LHCN-M2 (cell line): ENCODE measurements around the gene PAOX. TPM values are rescaled to one million over a fixed set of nuclear protein-coding genes. Genes with fewer than 3 reads are reported as not detected.
"Not testable (repeated sequence)": the region's sequence is repeated elsewhere in the genome, so short reads cannot be mapped to it uniquely, and the experiment has no call there.

Source experiments
- DNase-seq: peaks from one replicate; pipeline ENCODE4 v3.0.0-alpha.2; 2012; ENCODE audit warnings: low read depth
- total RNA-seq: library from RNA; depleted of rRNA; stranded (reverse); fragments of >200 nt; gene quantifications from 2 replicates; pipeline ENCODE4 v1.2.3, GENCODE V29; 2014

PAOX gene
- total RNA-seq, 1 experiment from 2014 or later, result 3.3 TPM

GRCh38 chr10:133385214-133385613 lies 6.2 kb downstream of the PAOX start:
- no peak for DNase-seq

- not testable (repeated sequence) for DNase-seq
Observed at GRCh38 chr10:133386951-133387350, 7.9 kb downstream of the PAOX start.

GRCh38 chr10:133388236-133388972 lies 9.3 kb downstream of the PAOX start:
- DNase-seq, result no peak

- DNase-seq, result no peak
Observed at GRCh38 chr10:133388973-133389818, 10.1 kb downstream of the PAOX start.

GRCh38 chr10:133390597-133391248 lies 11.7 kb downstream of the PAOX start:
- no peak for DNase-seq

- no peak for DNase-seq
Observed at GRCh38 chr10:133391249-133391635, 12.2 kb downstream of the PAOX start.

GRCh38 chr10:133391761-133392518 lies 12.9 kb downstream of the PAOX start:
- DNase-seq, result no peak

GRCh38 chr10:133393401-133394063 lies 14.5 kb downstream of the PAOX start:
- no peak for DNase-seq

- peak; percentile 89 for DNase-seq
Observed at GRCh38 chr10:133394064-133394663, 15.1 kb downstream of the PAOX start, which contains the start of gene MTG1. Gene MTG1 (plus strand): TSS chr10:133394157. CDS start chr10:133394221, 64 bp downstream.

- DNase-seq, result no peak
Observed at GRCh38 chr10:133394801-133395221, 15.7 kb downstream of the PAOX start.

- DNase-seq, result no peak
Observed at GRCh38 chr10:133396035-133396624, 17.1 kb downstream of the PAOX start.

- peak; percentile 37 for DNase-seq
Observed at GRCh38 chr10:133397938-133398337, 18.9 kb downstream of the PAOX start.

- no peak for DNase-seq
Observed at GRCh38 chr10:133399123-133399601, 20.1 kb downstream of the PAOX start.

- no peak for DNase-seq
Observed at GRCh38 chr10:133400624-133401424, 21.8 kb downstream of the PAOX start.

GRCh38 chr10:133401500-133401899 lies 22.4 kb downstream of the PAOX start:
- DNase-seq, result no peak

- DNase-seq, result no peak
Observed at GRCh38 chr10:133401981-133402725, 23.1 kb downstream of the PAOX start.

GRCh38 chr10:133403359-133403758 lies 24.3 kb downstream of the PAOX start:
- DNase-seq, result no peak

GRCh38 chr10:133403784-133404183 lies 24.7 kb downstream of the PAOX start:
- DNase-seq, result no peak
